Hematopoietic multipotent progenitor cell treated with erythropoietin and hydrocortisone succinate and interleukin-3 and kit ligand, for 17 days (in vitro differentiated cells): ENCODE data around the gene RARA.
"Not testable (repeated sequence)": the region's sequence is repeated elsewhere in the genome, so short reads cannot be mapped to it uniquely, and the experiment has no call there.

Experiments used
- DNase-seq: peaks from one replicate; pipeline ENCODE4 v3.0.0-alpha.2; 2015; ENCODE audit warnings: low spot score

Gene RARA

DNA sequence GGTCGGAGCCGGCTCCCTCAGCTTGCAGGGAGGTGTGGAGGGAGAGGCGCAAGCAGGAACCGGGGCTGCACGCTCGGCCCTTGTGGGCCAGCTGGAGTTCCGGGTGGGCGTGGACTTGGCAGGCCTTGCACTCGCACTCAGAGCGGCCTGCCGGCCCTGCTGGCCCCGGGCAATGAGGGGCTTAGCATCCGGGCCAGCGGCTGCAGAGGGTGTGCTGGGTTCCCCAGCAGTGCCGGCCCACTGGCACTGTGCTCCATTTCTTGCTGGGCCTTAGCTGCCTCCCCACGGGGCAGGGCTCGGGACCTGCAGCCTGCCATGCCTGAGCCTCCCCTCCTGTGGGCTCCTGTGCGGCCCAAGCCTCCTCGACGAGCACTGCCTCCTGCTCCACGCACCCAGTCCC is 66.8 kb downstream of the RARA start:
- not testable (repeated sequence) for DNase-seq

DNA sequence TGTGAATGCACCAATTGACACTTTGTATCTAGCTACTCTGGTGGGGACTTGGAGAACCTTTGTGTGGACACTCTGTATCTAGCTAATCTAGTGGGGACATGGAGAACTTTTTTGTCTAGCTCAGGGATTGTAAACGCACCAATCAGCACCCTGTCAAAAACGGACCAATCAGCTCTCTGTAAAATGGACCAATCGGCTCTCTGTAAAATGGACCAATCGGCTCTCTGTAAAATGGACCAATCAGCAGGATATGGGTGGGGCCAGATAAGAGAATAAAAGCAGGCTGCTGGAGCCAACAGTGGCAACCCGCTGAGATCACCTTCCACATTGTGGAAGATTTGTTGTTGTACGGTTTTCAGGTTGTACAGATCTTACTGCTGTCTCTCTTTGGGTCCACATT is 67.6 kb downstream of the RARA start:
- not testable (repeated sequence) for DNase-seq

DNA sequence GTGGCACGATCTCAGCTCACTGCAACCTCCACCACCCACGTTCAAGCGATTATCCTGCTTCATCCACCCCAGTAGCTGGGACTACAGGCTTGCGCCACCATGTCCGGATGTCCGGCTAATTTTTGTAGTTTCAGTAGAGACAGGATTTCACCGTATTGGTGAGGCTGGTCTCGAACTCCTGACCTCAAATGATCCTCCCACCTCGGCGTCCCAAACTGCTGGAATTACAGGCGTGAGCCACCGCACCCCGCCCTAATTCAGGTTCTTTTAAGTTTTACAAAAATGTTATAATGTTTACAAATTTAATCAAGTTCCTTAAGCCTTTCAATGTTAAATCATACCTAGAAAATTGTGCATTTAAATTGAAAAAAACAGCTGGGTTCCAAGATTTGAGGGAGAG is 68.9 kb downstream of the RARA start:
- DNase-seq = no peak

DNA sequence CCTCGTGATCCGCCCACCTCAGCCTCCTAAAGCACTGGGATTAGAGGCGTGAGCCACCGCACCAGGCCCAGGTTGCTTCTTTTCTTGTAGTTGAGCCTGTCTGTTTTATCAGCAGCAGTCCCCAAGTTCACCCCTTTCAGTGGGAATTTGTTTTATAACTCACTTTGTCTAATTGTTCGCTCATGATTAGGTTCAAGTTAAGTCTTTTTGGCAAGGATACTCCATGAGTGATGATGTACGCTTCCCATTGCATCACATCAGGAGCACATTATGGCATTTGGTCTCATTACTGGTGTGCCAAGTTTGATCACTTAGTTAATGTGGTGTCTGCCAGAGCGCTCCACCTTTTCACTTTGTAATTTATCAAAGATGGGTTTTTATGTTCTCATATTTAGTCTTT is 70.0 kb downstream of the RARA start:
- no peak for DNase-seq

DNA sequence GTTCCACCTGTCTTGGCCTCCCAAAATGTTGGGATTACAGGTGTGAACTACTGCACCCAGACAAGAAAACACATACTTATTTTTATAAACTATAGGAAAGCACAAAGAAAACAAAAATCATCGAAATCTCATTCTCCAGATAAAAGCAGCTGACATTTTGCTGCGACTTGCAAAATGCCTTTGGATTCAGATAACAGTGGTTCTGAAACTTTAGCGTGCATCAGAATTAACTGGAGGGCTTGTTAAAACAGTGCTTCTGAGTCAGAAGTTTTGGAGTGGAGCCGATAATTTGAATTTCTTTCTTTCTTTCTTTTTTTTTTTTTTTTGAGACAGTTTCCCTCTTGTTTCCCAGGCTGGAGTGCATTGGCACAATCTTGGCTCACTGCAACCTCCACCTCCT is 73.3 kb downstream of the RARA start:
- DNase-seq = no peak

DNA sequence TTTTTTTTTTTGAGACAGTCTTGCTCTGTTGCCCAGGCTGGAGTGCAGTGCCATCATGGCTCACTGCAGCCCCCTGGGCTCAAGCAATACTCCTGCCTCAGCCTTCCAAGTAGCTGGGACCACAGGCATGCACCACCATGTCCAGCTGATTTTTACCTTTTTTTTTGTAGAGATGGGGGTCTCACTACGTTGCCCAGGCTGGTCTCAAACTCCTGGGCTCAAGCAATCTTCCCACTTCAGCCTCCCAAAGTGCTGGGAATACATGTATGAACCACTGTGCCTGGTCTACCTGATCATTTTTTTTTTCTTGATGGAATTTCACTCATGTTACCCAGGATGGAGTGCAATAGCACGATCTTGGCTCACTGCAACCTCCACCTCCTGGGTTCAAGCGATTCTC is 77.6 kb downstream of the RARA start:
- DNase-seq = not testable (repeated sequence)

DNA sequence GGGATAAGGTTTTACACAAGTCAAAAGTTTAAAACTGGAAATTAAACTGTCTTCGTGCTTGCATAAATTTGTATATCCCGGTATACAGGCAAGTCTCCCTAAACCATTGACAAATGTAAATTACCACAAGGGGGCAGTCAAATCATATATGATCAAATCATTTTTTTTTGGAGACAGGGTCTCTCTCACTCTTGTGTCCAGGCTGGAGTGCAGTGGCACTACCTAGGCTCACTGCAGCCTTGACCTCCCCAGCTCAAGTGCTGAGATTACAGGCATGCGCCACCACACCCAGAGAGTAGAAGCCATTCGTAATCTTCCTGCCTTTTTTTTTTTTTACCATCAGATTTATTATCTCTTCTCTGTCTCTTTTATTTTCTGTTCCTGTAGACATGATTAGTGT is 90.2 kb downstream of the RARA start:
- DNase-seq = peak; percentile 58

DNA sequence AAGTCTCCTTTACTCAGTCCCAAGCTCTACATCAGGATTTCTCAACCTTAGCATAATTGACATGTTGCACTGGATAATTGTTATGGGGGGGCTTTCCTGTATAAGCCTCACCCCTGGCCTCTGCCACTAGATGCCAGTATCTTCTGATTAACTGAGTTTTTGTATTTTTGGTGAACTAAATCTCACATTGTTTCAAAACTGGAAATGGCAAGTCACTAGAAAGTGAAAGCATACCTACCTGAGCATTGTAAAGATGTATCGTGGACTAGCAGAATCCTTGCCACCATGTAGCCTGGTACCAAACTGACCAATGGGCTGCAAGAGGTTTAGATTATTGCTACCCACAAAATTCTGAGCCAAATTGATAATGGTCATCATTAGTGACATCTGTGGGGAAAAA is 93.7 kb downstream of the RARA start:
- DNase-seq = no peak

DNA sequence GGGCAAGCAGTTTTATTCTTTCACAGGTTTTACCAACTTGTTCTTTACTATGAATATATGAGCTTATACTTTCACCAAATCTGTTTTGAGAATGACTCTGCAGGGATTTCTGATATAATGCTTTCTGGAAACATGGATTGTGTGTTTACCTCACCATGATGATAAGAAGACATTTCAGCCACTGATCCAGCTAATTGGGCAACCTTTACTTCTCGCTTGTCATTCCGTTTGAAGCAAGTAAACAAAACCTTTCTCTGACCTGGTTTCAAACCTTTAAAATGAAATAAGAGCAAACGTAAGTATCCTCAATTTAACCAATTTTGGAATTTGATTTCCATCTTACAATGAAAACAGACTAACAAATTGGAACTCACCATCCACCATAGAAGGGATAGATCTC is 95.0 kb downstream of the RARA start:
- no peak for DNase-seq
